ENCODE data around the gene ARF4. TPM values are rescaled to one million over a fixed set of nuclear protein-coding genes. Genes with fewer than 3 reads are reported as not detected.
"Not testable (repeated sequence)": the region's sequence is repeated elsewhere in the genome, so short reads cannot be mapped to it uniquely, and the experiment has no call there.

Gene ARF4
- total RNA-seq = 10 to 100 TPM; 49.0 to 50.8 TPM

DNA sequence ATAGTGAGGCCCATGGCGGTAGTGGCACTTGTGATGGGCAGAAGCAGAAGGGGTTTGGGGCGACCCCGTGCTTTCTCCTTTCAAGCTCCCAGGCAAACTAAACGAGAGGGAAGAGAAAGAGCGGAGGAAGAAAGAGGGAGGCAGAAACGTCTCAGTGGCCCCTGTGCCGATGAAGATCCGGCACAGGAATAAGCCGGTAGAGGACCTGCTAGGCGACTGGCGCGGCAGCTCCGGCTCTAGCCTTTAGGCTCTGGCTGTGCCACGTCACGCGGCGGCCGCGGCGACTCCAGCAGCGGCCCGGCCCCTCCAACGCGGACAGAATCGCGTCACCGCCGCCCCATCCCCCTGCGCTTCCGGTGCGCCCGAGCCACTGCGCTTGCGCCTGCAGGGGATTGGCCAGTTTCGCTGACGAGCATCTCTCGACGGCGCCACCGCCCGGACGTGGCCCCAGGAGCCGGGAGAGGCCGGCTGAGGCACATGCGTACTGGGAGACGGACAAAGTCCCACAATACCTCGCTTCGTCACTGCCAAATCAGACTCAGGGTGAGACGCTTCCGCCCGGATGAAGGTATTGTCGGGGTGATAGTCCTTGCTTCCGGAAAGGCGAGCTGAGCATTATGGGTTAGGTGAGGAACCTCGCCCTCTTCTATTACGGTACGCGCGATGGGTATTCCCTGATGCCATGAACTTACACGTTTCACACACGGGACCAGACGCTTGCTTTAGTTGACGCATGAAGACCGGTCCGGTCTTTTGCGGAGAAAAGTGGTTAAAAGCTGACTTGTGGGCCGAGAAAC is at the start of gene ARF4:
Gene ARF4, minus strand, starts transcription at position 218 of the 797 bp plus-strand sequence. Its CDS starts 204 bp downstream, at position 14.
- peak within 1 kb of the TSS; percentile 100 for H3K27ac Mint-ChIP-seq
- intact Hi-C loops (cut with micrococcal nuclease) = loop anchor here (1.0 to 10.0 kb wide), 13 partner anchors 41 to 893 kb away; partner anchors contain the start of genes APPL1, HTD2, PDE12 and RPP14
- peaks cover 46% of the 10 kb centered on the region for H3K4me1 Mint-ChIP-seq (ENCODE audit: low read depth)
- peak; percentile 99 for DNase-seq
- no peaks in the 10 kb centered on the region for H3K27me3 Mint-ChIP-seq (ENCODE audit: low read depth)
- CTCF ChIA-PET = interaction anchor here (0.6 to 1.5 kb wide), 3 partner anchors 159 to 284 kb away, joined by 3 to 6 read pairs (median 3); partner anchors contain the start of gene SLMAP
- H3K36me3 Mint-ChIP-seq (ENCODE audit: low read depth) = peaks cover 19% of the 10 kb centered on the region
- no peaks in the 10 kb centered on the region for H3K9me3 Mint-ChIP-seq
- peak within 1 kb of the TSS; percentile 97 for H3K4me3 Mint-ChIP-seq

DNA sequence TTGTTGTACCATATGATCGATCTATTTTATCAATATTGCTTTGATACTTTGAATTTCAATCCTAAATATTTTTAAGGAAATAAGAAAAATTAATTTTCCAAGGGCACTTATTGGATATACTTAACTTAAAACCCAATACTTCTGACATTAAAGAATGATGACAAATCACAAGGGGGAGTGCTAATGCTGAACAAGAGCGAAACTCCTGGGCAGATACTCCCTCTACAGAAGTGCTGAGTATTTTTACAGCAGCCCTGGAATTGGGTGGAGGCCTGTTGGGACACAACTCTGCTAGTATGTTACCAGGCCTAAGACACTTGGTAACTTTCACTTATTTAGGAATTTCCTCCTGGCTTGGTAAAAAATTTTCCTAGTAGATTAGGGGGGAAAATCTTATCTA is 49.6 kb upstream of the ARF4 start:
- DNase-seq = no peak
- Mint-ChIP-seq H3K36me3 (ENCODE audit: low read depth) (peaks cover 47% of the 10 kb centered on the region), H3K9me3 (peaks cover 15% of the 10 kb centered on the region), H3K27me3 (ENCODE audit: low read depth) (no peaks in the 10 kb centered on the region), H3K4me1 (ENCODE audit: low read depth) (peaks cover 15% of the 10 kb centered on the region), H3K4me3 (no peak overlapping the region), H3K27ac (peak overlapping the region; percentile 22)
- CTCF ChIA-PET = interaction anchor here (1.1 kb wide), 1 partner anchor 11 kb away, joined by 4 read pairs; no protein-coding TSS in a partner anchor
- intact Hi-C loops (cut with micrococcal nuclease) = loop anchor here (2.0 kb wide), 2 partner anchors 180 to 206 kb away; no protein-coding TSS in a partner anchor

DNA sequence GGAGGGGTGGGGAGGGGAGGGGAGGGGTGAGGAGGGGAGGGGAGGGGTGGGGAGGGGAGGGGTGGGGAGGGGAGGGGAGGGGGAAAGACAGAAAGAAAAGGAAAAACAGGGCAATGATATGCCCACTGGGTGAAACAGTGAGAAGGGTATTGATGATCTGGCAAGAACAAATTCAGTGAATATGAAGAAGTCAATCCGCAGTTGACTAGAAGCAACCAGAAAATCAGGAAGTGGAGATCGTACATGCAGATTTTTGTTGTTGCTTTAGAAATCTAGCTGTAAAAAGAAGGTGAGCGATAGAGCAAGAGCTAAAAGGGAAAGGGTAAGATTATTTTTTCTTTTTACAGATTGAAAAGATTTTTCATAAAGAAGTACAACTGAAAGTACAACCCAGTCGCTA is 47.6 kb upstream of the ARF4 start:
- peaks cover 39% of the 10 kb centered on the region for H3K36me3 Mint-ChIP-seq (ENCODE audit: low read depth)
- H3K4me1 Mint-ChIP-seq (ENCODE audit: low read depth) = peaks cover 15% of the 10 kb centered on the region
- intact Hi-C loops (cut with micrococcal nuclease) = no loop called here
- no peak overlapping the region for H3K27ac Mint-ChIP-seq
- CTCF ChIA-PET = no interaction called here
- no peak overlapping the region for H3K4me3 Mint-ChIP-seq
- DNase-seq = no peak
- H3K9me3 Mint-ChIP-seq = peaks cover 12% of the 10 kb centered on the region
- no peaks in the 10 kb centered on the region for H3K27me3 Mint-ChIP-seq (ENCODE audit: low read depth)

DNA sequence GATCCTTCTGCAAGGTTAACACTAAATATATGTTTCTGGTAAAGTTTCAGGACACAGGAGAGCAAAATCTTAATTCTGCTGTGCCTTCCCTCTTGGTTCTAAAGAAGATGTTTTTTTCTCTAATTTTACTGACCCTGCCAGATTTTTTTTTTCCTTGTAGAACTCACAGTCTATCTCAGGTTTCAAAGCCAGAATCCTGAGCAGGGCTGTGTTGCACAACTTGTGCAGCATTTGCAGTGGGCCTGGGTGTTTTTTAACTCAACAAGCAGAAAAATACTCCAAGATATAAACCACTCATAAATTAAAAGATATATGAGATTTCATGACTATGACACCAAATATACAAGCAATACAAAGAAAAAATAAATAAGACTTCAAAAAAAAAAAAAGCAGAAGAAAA is 40.2 kb upstream of the ARF4 start:
- no peak overlapping the region for H3K4me3 Mint-ChIP-seq
- H3K4me1 Mint-ChIP-seq (ENCODE audit: low read depth) = no peaks in the 10 kb centered on the region
- intact Hi-C loops (cut with micrococcal nuclease) = no loop called here
- CTCF ChIA-PET = interaction anchor here (0.7 kb wide), 1 partner anchor 206 kb away, joined by 4 read pairs; no protein-coding TSS in a partner anchor
- H3K27ac Mint-ChIP-seq = no peak overlapping the region
- H3K36me3 Mint-ChIP-seq (ENCODE audit: low read depth) = peaks cover 26% of the 10 kb centered on the region
- no peak for DNase-seq
- H3K9me3 Mint-ChIP-seq = no peaks in the 10 kb centered on the region
- H3K27me3 Mint-ChIP-seq (ENCODE audit: low read depth) = no peaks in the 10 kb centered on the region

DNA sequence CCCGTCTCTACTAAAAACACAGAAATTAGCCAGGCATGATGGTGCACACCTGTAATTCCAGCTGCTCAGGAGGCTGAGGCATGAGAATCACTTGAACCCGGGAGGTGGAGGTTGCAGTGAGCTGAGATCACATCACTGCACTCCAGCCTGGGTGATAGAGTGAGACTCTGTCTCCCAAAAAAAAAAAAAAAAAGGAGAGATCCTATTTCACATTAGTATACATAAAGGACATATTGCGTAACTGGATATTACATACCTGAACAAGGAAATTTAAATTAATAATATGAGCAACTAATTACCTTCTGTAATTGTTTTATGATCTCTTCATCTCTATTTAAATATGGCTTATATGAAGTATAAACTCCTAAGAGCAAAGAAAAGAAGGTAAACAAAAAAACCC is 37.1 kb upstream of the ARF4 start:
- CTCF ChIA-PET = not testable (repeated sequence)

DNA sequence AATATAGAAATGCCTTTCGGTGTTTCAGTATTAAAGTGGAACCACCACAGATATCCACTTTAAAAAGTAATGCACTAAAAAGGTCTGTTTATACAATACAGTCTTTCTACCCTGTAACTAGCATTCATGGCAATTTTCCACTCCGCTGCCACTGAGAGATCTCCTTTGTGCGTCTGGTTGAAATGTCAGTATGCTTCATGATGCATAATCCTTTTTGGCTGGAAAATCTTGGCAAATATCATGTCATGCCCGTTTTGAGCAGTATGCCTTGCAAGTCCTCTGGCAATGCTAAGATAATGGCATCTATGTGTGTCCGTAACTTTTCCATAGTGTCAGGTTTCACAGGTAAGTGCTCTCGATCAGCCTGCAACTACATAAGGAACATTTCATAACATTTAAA is 30.8 kb upstream of the ARF4 start:
- H3K4me1 Mint-ChIP-seq (ENCODE audit: low read depth) = no peaks in the 10 kb centered on the region
- peaks cover 26% of the 10 kb centered on the region for H3K36me3 Mint-ChIP-seq (ENCODE audit: low read depth)
- no peaks in the 10 kb centered on the region for H3K9me3 Mint-ChIP-seq
- CTCF ChIA-PET = no interaction called here
- no peaks in the 10 kb centered on the region for H3K27me3 Mint-ChIP-seq (ENCODE audit: low read depth)
- H3K4me3 Mint-ChIP-seq = no peak overlapping the region
- H3K27ac Mint-ChIP-seq = no peak overlapping the region
- DNase-seq = no peak
- intact Hi-C loops (cut with micrococcal nuclease) = no loop called here

More for the DNA sequence above, 37.1 kb upstream of the ARF4 start:
- H3K27me3 Mint-ChIP-seq (ENCODE audit: low read depth); H3K4me1 Mint-ChIP-seq (ENCODE audit: low read depth); H3K9me3 Mint-ChIP-seq; intact Hi-C loops (cut with micrococcal nuclease); H3K4me3 Mint-ChIP-seq; H3K27ac Mint-ChIP-seq; DNase-seq: not testable (repeated sequence)
- H3K36me3 Mint-ChIP-seq (ENCODE audit: low read depth) = peaks cover 20% of the 10 kb centered on the region

DNA sequence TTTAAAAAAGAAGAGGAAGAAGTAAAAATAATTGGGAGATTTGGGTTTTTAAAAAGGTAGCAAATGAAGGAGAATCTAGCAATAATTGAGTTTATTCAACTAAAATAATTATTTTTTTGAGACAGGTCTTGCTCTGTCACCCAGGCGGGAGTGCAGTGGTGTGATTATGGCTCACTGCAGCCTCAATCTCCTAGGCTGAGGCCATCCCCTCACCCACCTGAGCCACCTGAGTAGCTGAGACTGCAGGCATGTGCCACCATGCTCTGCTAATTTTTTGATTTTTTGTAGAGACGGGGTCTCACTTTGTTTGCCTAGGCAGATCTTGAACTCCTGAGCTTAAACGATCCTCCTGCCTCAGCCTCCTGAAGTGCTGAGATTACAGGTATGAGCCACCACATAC is 27.7 kb upstream of the ARF4 start:
- H3K27me3 Mint-ChIP-seq (ENCODE audit: low read depth) = no peaks in the 10 kb centered on the region
- peaks cover 27% of the 10 kb centered on the region for H3K36me3 Mint-ChIP-seq (ENCODE audit: low read depth)
- intact Hi-C loops (cut with micrococcal nuclease) = no loop called here
- no peak overlapping the region for H3K4me3 Mint-ChIP-seq
- no peak overlapping the region for H3K27ac Mint-ChIP-seq
- CTCF ChIA-PET = no interaction called here
- no peak for DNase-seq
- no peaks in the 10 kb centered on the region for H3K4me1 Mint-ChIP-seq (ENCODE audit: low read depth)
- H3K9me3 Mint-ChIP-seq = no peaks in the 10 kb centered on the region

DNA sequence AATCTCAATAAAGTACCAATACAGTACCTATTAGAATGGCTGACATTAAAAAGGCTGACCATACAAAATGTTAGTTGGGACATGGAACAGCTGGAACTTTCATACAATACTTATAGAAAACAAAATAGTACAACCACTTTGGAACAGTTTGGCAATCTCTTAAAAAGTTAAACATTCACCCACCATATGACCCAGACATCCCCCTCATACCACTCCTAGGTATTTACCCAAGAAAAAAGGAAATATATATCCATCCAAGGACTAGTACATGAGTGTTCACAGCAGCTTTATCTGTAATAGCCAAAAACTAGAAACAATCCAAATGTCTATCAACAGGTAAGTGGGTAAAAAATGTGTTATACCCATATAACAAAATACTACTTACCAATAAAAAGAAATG is 25.2 kb upstream of the ARF4 start:
- no peak for DNase-seq
- Mint-ChIP-seq H3K36me3 (ENCODE audit: low read depth) (peaks cover 27% of the 10 kb centered on the region), H3K4me3 (no peak overlapping the region), H3K27ac (no peak overlapping the region), H3K9me3 (no peaks in the 10 kb centered on the region), H3K4me1 (ENCODE audit: low read depth) (no peaks in the 10 kb centered on the region), H3K27me3 (ENCODE audit: low read depth) (no peaks in the 10 kb centered on the region)
- intact Hi-C loops (cut with micrococcal nuclease) = no loop called here
- CTCF ChIA-PET = no interaction called here

DNA sequence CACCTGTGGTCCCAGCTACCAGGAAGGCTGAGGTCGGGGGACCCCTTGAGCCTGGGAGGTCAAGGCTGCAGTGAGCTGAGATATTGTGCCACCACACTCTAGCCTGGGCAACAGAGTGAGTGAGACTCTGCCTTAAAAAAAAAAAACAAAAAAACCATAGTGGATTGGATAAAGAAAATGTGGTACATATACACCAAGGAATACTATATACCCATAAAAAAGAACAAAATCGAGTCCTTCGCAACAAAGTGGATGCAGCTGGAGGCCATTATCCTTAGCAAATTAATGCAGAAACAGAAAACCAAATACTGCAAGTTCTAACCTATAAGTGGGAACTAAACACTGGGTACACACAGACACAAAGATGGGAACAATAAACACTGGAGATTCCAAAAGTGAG is 20.6 kb upstream of the ARF4 start:
- no peaks in the 10 kb centered on the region for H3K9me3 Mint-ChIP-seq
- CTCF ChIA-PET = no interaction called here
- peaks cover 8% of the 10 kb centered on the region for H3K36me3 Mint-ChIP-seq (ENCODE audit: low read depth)
- no peak for DNase-seq
- H3K27me3 Mint-ChIP-seq (ENCODE audit: low read depth) = no peaks in the 10 kb centered on the region
- intact Hi-C loops (cut with micrococcal nuclease) = no loop called here
- no peak overlapping the region for H3K4me3 Mint-ChIP-seq
- no peak overlapping the region for H3K27ac Mint-ChIP-seq
- no peaks in the 10 kb centered on the region for H3K4me1 Mint-ChIP-seq (ENCODE audit: low read depth)

DNA sequence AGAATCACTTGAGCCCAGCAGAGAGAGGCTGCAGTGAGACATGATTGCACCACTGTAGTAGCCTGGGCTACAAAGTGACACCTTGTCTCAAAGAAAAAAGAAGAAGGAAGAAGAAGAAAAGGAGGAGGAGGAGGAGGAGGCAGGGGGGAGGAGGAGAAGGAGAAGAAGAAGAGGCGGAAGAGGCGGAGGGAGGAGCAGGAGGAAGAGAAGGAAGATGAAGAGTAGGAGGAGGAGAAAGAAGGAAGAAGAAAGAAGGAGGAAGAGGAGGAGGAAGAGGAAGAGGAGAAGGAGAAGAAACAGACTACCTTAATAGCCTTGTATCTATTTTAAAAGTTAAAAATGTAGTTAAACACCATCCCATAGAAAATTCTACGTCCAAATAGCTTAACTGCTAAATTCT is 19.1 kb upstream of the ARF4 start:
- no peaks in the 10 kb centered on the region for H3K4me1 Mint-ChIP-seq (ENCODE audit: low read depth)
- no peak for DNase-seq
- CTCF ChIA-PET = no interaction called here
- no peaks in the 10 kb centered on the region for H3K27me3 Mint-ChIP-seq (ENCODE audit: low read depth)
- peaks cover 14% of the 10 kb centered on the region for H3K36me3 Mint-ChIP-seq (ENCODE audit: low read depth)
- H3K9me3 Mint-ChIP-seq = peaks cover 7% of the 10 kb centered on the region
- H3K27ac Mint-ChIP-seq = no peak overlapping the region
- intact Hi-C loops (cut with micrococcal nuclease) = no loop called here
- no peak overlapping the region for H3K4me3 Mint-ChIP-seq

DNA sequence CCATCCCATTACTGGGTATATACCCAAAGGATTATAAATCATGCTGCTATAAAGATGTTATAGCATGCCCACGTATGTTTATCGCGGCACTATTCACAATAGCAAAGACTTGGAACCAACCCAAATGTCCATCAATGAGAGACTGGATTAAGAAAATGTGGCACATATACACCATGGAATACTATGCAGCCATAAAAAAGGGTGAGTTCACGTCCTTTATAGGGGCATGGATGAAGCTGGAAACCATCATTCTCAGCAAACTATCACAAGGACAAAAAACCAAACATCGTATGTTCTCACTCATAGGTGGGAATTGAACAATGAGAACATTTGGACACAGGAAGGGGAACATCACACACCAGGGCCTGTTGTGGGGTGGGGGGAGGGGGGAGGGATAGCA is 14.7 kb upstream of the ARF4 start:
- H3K27me3 Mint-ChIP-seq (ENCODE audit: low read depth); H3K4me3 Mint-ChIP-seq; CTCF ChIA-PET; H3K4me1 Mint-ChIP-seq (ENCODE audit: low read depth); DNase-seq; H3K27ac Mint-ChIP-seq; intact Hi-C loops (cut with micrococcal nuclease): not testable (repeated sequence)
- H3K9me3 Mint-ChIP-seq = peaks cover 24% of the 10 kb centered on the region
- H3K36me3 Mint-ChIP-seq (ENCODE audit: low read depth) = peaks cover 34% of the 10 kb centered on the region

DNA sequence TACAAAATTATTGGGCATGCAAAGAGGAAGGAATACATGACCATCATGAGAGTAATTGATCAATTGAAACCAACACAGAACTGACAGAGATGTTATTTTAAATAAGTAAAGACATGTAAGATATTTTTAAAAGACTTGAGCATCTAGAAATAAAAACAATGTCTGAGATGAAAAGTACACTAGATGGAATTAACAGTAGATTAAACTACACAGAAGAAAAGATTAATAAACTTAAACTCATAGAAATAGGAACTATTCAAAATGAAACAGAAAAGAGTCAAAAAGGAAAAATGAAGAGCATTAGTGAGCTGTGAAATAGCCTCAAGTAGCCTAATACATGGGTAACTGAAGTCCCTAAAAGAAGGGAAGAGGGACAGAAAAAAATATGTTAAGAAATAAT is 8.5 kb upstream of the ARF4 start:
- Mint-ChIP-seq H3K4me3 (no peak overlapping the region), H3K27ac (no peak overlapping the region), H3K27me3 (ENCODE audit: low read depth) (no peaks in the 10 kb centered on the region), H3K36me3 (ENCODE audit: low read depth) (peaks cover 51% of the 10 kb centered on the region), H3K9me3 (peaks cover 20% of the 10 kb centered on the region), H3K4me1 (ENCODE audit: low read depth) (peaks cover 3% of the 10 kb centered on the region)
- CTCF ChIA-PET = no interaction called here
- intact Hi-C loops (cut with micrococcal nuclease) = no loop called here
- no peak for DNase-seq

DNA sequence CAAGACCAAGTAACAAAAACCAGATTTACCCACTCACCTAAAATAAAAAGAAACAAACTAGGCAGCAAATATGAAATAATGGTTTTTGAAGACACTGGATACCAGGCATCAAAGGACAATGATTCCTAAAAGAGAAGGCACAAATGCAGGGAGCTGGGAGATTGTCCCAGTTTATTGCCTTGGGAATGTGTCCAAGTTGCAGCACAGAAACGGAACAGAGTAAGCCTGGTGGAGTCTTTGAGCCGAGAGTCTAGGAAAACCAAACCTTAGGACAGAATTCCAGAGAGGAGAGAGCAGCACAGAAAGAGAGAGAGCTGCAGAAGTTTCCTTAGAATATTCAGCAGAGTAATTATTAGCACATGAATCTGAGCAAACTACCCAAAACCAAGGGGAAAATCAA is 7.8 kb upstream of the ARF4 start:
- peaks cover 47% of the 10 kb centered on the region for H3K36me3 Mint-ChIP-seq (ENCODE audit: low read depth)
- no peak overlapping the region for H3K27ac Mint-ChIP-seq
- H3K4me3 Mint-ChIP-seq = no peak overlapping the region
- no peaks in the 10 kb centered on the region for H3K27me3 Mint-ChIP-seq (ENCODE audit: low read depth)
- intact Hi-C loops (cut with micrococcal nuclease) = no loop called here
- peaks cover 7% of the 10 kb centered on the region for H3K4me1 Mint-ChIP-seq (ENCODE audit: low read depth)
- no peak for DNase-seq
- H3K9me3 Mint-ChIP-seq = peaks cover 16% of the 10 kb centered on the region
- CTCF ChIA-PET = no interaction called here

Measured in activated naive CD4-positive, alpha-beta T cell treated with anti-CD3 and anti-CD28 coated beads for 36 hours (primary cell).